ENCODE measurements around the gene CENPW.

The CENPW gene

DNA sequence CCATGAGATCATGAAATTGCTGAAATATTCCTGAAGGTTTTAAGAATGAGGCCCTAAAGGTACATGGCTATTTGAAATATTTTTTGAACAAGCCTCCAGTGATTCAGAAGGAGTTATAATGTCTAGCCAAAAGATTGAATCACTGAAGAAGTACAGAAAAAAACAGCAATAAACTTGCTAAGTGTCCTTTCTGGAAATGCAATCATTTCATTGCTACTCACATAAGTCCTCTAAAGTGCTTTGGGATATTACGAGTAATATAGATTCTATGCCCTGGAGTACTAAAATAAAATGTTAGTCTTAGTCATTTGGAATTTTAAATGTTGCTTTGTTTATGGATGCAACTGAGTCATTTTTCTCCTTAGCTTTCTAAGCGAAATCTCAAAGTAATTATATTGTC, 32.7 kb downstream of the CENPW start:
- no peak for DNase-seq (ENCODE audit: low read depth in 3 of 3, low spot score in 1 of 3)

DNA sequence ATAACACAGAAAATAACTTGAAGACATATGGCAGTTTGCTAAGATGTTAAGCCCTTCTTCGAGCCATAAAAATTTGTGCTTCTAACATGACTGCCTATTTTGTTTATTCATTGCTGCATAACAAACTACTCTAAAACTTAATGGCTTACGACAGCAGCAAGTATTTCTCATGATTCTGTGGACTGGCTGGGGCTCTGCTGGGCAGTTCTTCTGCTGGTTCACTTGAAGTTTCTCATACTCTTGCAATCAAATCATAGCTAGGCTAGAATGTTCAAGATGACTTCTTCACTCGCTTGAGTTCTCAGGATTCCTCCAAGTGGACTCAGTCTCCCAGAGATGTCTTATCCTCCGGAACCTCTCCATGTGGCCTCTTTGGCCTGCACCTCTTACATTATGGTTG, 33.4 kb downstream of the CENPW start:
- DNase-seq (ENCODE audit: low read depth in 3 of 3, low spot score in 1 of 3) = no peak

DNA sequence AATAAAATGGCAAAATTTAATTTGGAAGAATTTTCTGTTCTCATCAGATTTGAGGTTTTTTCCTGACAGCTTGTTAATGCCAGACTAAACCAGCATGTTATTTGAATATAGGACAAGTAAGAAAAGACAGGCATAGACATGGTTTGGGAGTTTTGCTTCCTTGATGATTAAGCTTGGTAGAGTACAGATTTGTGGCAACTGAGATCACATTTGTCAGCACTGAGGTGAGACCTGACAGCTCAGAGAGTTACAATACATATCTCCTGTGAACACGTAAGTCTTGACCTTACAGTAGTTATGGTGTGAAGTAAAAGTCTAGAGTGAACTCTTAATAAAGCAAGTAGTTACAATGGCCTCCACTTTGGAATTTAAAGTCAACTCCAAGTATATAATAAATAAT, 34.5 kb downstream of the CENPW start:
- no peak for DNase-seq (ENCODE audit: low read depth in 3 of 3, low spot score in 1 of 3)

DNA sequence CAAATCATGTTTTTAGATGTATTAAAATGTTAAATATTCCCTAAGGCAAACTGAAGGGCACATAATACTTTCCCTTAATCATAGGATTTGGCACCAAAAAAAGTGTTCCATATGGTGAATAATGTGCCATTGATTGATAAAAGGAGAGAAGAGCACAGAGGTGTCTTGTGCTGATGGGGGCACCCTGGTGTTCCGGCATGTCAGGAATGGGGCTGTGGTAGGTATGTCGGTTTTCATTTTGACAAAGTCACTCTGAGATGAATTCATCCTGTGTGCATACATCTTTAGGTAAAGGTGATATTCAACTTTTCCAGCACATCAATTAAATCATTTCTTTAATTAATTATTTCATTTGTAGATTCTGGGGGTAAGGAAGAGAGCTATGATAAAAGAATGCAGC, 36.8 kb downstream of the CENPW start:
- DNase-seq (ENCODE audit: low read depth in 3 of 3, low spot score in 1 of 3) = no peak

DNA sequence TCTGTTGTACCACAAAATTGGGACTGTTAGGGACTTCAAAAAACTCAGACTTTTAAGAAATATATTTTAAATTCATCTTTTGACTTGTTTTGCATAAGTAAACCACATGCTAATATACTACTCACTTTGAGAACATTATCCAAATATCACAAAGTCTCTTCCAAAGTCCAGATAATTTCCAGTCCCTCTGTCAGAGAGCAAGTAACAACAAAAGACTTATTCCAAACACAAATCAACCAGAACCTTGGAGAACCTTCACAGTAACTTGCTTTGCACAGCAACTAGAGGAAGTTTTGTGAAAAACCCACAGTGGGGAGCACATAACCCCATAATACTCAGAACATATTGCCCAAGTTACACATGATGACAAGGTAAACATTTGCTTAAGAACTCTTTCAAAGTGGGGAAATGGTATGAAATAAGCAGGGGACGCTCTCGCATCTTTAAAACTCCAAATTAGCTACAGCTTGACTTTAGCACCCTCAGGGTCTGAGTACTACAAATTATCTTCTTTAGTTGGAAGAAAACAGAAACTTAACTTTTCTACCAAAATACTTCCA, 37.8 kb downstream of the CENPW start:
- DNase-seq (ENCODE audit: low read depth in 3 of 3, low spot score in 1 of 3) = no peak

DNA sequence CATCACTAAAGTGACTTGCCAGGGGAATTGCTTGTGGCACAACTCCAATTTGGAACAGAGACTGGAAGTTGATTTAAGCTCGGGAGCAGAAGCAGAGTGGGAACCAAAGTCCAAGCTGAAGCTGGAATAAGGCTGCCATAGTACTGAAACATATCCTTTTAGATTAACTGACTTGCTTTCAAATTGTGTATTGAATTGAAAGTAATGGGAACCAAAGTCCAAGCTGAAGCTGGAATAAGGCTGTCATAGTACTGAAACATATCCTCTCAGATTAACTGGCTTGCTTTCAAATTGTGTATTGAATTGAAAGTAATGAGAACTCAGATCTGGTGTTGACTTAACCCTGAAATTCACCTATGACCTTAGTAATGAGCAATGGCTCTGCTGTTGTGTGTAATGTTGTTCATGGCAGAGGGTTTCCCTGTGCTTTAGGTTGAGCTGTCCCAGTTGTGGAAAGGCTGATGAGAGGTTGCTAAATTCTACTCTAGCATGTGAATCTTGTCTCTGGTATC, 40.2 kb downstream of the CENPW start:
- no peak for DNase-seq (ENCODE audit: low read depth in 3 of 3, low spot score in 1 of 3)

DNA sequence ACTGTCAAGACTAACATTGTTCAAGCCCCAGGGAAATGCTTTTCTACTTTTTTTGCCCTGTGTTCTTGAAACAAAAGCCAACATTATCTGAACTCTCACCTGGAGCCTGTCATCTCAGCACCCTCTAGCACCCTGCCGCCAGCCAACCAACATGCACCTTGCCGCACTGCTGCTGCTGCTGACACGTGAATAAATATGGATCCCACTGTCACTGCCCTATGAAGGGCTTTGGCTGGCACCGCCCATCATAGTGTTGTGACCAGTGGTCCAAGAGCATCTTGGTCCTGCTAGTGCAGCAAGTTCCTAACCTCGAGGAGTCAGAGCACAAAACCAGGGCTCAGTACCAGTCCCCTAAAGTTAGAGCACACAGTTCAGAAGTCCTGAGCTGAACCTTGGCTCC, 41.6 kb downstream of the CENPW start:
- no peak for DNase-seq (ENCODE audit: low read depth in 3 of 3, low spot score in 1 of 3)

DNA sequence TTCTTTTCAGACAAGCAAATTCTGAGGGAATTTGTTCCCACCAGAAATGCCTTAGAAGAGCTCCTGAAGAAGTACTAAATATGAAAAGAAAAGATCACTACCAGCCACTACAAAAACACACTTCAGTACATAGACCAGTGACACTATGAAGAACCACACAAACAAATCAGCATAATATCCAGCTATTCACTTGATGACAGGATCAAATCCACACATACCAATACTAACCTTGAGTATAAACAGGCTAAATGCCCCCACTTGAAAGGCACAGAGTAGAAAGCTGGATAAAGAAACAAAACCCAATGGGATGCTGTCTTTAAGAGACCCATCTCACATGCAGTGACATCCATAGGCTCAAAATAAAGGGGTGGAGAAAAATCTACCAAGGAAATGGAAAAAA, 43.3 kb downstream of the CENPW start:
- DNase-seq (ENCODE audit: low read depth in 3 of 3, low spot score in 1 of 3) = no peak

DNA sequence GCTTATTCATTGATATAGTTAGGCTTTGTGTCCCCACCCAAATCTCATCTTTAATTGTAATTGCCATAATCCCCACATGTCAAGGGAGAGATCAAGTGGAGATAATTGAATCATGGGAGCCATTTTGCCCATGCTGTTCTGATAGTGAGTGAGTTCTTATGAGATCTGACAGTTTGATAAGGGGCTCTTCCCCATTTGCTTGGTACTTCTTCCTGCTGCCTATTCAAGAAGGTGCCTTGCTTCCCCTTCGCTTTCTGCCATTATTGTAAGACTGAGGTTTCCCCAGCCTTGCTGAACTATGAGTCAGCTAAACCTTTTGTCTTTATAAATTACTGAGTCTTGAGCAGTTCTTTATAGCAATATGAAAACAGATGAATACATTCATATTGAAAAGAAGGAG, 45.6 kb downstream of the CENPW start:
- no peak for DNase-seq (ENCODE audit: low read depth in 3 of 3, low spot score in 1 of 3)

DNA sequence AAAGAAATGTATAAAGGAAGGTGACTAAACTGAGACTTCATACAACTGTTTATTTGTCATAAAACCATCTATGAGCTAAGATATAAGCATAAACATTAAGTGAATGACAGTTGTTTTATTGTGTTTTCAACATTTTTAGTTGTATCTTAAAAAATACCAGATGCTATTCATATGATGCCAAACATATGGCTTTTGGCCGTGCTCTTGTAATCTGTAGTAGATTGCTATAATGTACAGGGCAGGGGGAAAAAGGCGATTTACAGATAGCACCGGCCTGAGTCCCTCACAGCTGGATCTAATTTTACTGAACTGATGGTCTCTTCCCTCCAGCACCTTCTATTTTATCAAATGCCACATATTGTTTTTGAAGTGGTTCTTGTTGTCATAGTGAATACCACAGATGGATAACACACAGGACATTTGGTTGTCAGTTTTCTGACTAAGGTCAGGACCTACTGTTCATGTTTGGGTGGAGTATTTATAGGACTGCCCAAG, 48.2 kb downstream of the CENPW start:
- DNase-seq (ENCODE audit: low read depth in 3 of 3, low spot score in 1 of 3) = no peak

DNA sequence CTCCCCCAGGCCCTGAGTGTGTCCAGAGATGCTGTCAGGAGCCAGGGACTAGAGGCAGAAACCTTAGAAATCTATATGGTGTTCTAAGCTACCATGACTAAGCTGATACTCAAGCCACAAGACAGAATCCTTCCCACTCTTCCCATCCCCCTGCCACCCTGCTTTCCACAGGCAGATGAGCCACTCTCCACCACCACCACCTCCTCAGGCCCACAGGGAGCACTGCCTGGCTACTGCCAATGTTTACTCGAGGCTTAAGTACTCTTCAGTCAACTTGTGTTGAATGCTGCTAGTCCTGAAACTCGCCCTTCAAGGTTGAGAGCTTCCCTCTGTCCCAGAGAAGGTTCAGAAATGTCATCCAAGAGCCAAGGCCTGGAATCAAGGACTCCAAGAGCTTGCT, 56.2 kb downstream of the CENPW start:
- DNase-seq (ENCODE audit: low read depth in 3 of 3, low spot score in 1 of 3) = no peak

Measured in stimulated activated CD4-positive, alpha-beta T cell treated with anti-CD3 and anti-CD28 coated beads, TNF-alpha, amount 100 ng/mL, for 1 hour (primary cell).